SIG-M5 treated with dmso at 0.1 percent for 504 hours (cell line): ENCODE results near the gene TCF7L1.
A peak's percentile ranks its signal among the peaks of the same experiment; 100 is the strongest.
"Not testable (repeated sequence)": the region's sequence is repeated elsewhere in the genome, so short reads cannot be mapped to it uniquely, and the experiment has no call there.

Experiments
- DNase-seq: peaks from one replicate; lab custom pipeline; 2025; ENCODE audit not compliant: unreplicated experiment; lab: John Stamatoyannopoulos, UW

Gene TCF7L1

DNA sequence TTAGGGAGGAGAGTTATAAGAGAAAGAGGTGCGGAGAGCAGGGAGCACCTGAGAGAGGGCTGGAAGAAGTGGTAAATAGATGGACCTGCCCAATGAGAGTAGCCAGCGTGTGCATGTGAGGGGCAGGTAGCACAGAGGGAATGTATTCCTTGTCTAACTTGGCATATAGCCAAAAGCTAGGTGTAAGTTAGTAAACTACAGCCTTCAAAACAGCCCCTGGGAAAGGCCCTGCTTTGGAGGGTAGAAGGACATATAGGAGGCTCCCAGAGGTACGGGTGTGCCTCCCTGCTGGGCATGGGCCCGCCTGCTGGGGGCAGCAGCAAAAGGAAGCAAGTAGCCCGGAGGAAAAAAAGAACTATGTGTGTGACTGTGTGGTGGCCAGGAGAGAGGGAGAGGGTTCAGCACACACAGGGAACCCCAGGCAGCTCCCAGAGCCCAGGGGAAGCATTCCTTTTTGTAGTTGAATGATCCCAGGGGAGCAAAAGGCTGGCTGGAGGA is 48.0 kb downstream of the TCF7L1 start:
- peak; percentile 3 for DNase-seq

DNA sequence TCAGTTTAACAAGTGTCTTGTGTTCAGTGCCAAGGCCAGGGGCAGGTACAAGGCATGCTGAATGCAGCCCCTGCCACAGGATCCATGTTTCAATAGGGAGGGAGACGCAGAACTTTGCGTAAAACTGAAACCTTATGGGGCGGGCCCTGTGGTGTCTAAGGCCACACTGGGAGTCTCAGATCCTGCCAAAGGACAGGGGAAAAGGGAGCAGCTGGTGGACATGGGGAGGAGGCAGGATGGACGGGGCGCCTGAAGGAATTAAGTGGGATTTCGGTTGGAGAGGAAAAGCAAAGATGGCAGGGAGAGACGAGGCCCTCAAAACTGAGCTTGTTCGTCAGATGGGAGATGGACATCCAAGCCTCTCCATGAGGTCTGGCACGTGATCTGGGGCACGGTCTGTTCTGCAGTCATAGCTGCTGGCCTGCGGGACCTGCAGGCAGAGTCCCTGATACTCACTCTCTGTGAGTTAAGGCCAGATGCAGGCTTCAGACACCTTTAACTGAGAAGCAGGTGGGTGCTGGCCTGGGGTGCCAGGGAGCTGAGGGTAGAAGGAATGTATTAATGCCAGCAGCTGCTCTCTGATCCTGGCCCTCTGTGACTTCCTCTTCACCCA is 48.8 kb downstream of the TCF7L1 start:
- no peak for DNase-seq

DNA sequence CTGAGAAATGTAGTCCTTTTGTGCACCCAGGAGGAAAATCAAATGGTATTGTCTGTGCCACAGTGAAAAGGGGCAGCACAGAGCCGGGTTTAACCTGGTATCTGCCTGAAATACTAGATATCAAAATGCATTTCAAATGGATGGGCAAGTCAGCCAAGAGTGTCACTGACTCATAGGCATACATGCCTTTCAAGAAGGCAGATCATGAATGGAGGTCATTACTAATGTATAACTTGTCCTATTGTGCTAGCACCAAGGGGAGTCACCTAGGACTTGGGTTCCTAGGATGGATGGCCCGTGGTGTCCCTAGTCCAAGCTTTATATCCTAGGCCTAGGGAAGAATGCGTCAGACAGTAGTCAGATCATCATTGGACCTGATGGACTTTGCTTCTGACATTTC is 49.9 kb downstream of the TCF7L1 start:
- DNase-seq, result no peak

DNA sequence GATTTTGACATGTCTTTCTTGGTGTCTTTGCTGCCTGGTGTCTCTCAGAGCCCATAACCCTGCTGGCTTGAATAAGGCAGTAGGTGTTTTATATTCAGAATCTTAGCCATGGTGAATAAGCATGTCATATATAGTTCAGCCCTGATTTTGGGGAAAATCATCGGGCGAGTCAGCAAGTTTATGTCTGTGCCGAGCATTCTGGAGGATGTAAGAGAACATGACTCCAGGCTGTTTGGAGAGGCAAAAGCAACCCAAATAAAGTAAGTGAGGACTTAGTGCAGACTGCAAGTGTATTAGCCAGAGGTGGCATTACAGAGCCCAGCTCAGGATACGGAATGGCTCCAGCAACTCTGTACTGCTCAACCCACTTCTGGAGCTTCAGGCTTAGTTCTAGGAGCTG is 50.3 kb downstream of the TCF7L1 start:
- DNase-seq, result no peak

DNA sequence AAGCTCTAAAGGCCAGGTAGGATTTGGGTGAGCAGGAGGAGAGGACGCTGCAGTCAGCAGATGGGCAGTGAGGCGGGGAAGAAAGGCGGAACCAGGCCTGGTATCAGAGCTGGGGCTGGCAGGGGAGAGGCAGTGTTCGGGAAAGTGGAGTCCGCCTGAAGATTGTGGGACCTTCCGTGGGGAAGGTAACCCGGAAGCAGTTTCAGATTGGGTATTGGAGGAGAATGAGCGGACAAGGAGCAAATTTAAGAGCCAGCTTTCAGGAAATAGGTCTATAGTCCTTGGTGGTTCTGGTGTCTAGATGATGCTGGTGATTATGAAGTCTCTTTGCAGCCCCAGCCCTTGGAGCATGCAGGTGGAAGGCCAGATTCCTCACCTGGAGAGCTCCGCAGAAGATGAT is 51.0 kb downstream of the TCF7L1 start:
- DNase-seq, result no peak

DNA sequence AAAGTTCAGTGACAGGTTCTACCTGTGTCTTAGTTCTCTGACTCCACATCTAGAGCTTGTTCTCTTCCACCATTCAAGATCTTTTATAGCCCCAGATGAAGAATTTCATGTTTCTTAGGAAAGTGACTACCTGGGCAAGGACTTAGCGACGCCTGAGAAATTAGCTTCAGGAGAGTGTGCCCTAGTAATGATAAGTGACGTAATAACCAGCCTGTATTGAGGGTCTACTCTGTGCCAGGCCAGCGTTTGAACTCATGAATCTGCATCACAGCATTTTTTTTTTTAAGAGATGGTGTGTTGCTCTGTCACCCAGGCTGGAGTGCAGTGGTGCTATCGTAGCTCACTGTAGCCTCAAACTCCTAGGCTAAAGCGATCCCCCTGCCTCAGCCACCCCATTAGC is 51.8 kb downstream of the TCF7L1 start:
- DNase-seq, result no peak

DNA sequence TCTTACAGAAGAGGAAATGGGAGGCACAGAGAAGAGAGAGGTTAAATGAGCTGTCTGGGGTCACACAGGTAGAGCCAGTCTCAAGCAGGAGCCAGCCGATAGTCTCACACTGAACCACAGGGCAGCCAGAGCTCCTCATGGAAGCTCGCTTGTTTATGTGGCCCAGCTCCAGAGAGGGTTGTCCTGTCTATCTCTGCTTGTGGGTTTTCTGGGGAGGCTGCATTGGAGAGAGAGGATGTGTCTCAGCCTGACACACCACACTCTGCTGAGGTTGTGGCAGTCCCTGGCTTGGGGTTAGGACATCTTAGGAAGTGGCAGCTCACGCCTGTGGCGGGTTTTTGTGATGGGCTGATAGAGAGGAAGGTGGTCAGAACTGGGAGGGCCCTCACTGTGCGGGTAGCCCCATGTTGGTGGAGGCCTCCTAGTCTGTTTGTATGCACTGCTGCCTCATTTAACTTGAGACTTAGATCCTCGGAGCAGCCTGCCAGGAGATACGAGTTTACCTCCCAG is 52.3 kb downstream of the TCF7L1 start:
- DNase-seq, result no peak

DNA sequence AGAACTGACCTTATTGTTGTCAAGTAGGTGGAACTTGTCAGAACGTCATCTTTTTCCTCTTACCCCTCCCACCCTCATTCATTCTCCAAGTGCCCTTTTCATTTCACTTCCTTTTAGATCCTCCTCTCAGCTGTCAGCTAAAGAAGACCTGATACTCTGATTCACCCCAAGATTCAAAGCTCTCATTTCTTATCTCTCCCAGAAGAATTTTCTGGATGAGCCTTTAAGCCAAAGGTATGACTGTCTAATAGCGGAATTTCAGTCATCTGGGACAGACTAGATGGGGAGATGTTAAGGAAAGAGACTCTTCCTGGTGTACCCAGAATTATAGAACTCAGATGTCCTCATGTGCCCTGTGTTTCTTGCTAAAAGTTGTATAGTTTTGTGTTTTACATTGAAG is 53.9 kb downstream of the TCF7L1 start:
- DNase-seq, result no peak

DNA sequence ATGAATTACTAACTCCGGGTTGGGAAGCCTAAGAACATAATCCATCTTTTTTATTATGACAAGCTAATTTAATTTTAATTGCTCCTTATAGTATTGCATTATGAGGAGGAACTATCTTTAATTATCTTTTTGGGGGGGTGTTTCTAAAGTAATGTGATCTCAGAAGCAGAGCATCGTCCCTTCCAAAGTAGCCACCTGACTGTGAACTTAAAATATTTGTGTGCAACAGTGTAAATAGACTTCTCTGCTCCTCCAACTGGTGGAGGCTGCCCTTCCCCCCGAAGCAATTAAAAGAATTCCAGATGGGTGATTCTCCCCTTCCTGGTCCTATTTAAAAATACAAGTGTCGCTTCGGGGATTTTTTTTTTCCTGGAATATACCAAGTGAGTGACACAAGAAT is 55.7 kb downstream of the TCF7L1 start:
- DNase-seq, result no peak

DNA sequence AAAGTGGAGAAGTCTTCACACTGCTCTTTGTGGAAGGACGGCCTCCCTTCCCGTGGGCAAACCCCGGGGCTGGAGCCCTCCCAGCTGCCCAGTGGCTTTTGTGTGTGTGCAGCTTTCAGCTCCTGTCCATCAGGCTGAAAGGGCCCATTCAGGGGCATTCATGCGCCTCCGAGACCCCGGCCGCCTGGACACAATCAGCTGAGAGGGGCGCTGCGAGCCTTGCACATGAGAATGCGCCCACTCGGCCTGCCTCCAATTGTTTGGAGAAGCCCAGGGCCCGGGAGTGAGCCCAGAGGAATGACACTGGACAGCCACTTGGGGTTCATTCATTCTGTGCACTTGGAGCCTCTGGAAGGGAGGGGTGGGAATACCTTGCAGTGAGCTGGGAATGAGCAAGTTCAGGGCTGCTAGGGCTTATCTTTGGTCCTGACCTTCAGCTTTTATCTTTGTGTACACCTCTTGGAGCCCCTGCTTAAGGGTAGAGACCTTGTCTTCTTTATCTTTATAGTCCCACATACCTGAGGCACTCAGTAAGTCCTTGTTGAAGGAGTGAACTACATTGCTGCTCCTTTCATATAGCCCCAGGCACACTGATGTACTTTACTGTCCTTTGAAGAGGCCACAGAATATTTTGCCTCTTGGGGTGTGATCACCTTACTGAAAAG is 56.5 kb downstream of the TCF7L1 start:
- no peak for DNase-seq

DNA sequence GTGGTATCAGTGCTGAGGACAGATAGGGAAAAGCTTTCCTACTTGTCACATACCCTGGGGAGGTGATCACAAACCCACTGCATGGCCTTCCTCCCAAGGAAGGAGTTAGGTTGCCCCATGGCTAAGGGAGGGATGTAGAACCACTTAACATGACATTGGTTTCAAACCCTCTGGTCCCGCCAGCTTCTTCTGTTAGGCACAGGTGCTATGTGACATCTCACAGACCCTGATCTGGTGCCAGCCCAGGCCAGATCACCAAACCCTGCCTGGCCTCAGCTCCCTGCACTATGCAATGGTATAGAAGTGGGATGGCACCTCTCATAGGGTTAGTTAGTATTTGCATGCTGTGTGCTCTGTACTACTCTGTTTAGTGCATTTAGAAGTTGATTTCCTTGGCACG is 58.0 kb downstream of the TCF7L1 start:
- DNase-seq, result no peak

DNA sequence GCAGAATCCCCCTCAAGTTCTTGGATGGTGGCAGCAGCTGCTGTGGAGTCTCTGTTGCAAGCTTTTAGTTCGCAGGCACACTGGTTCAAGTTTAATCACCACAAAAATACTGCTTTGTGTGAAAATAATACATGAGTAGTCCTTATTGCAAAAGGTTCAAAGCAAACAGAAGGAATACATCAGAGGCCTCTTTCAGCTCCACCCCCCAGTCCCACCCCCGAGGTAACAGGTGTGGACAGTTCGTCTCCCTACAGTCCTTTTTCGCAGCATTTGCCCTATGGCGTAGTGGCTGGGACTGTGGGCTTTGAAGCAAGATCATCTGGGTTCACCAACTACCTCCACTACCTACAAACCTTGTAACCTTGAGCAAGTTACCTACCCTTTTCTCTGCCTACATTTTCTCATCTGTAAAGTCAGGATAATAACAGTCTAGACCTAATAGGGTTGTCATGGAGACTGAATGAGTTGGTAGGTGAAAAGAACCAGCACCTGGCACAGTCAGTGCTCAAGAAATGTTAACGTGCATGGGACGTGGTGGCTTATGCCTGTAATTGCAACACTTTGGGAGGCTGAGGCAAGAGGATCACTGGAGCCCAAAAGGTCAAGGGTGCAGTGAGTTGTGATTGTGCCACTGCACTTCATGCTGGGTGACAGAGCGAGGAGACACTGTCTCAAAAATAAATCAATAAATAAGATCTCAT is 61.7 kb downstream of the TCF7L1 start:
- DNase-seq, result no peak

DNA sequence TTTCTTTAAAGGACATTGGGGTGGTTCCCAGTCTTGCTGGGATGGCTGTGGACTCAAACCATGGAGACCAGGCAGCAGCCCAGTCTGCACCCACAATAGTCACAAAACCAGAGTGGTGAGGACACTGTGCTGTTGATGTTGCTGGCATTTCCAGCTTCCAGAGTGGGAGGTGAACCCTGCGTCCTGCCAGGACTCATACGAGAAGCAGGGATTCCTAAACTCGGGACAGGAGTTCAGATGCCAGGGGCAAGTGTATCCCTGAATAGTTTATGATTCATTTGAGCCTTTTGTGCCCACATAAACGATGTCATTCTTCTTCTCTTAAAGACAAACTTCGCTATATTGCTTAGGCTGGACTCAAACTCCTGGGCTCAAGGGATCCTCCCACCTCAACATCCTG is 62.8 kb downstream of the TCF7L1 start:
- no peak for DNase-seq

DNA sequence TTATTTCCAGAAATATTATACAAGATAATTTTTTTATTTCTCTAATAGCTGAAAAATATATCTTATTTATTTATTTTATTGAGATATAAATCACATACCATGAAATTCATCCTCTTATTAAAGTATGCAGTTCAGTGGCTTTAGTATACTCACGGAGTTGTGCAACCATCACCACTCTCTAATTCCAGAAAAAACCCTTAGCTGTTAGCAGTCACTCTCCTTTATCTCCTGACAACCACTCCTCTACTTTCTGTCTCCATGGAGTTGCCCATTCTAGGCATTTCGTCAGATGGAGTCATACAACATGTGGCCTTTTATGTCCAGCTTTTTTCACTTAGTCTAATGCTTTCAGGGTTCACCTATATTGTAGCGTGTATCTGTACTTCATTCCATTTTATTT is 66.5 kb downstream of the TCF7L1 start:
- no peak for DNase-seq

DNA sequence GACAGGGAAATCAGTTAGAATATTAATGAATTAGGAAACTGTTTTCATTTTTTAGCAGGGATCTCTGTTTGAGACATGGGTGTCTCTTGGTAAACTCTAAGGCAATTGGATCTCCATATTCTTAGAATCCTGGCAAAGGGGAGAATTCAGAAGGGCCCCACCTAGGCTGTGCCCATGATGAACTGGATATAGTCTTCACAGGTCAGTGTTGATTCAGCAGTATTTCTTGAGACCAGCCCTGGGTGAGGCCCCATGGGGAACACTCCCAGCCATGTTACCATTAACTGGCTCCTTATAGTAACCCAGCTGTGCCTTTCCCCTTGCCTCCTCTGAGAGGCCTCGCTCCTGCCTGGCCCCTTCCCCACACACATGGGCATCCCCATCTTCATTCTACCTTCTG is 76.7 kb downstream of the TCF7L1 start:
- no peak for DNase-seq

DNA sequence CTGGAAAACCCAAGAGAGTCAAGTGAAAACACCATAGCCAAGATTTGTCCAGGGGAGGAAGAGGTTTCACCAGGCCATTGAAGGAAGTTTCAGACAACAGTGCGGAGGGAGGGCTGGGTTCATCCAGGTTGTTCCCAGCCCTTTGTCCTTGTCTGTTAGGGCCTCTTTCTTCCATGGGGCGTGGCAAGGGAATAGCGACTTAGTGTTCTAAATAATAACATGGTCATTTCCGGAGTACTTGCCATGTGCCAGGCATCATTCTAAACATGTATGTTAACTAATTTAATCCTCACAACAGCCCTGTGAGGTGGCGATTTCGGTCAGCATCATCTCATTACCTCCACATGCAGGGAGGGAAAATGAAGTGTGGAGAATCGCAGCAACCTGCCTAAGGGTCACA is 77.3 kb downstream of the TCF7L1 start:
- DNase-seq, result no peak

DNA sequence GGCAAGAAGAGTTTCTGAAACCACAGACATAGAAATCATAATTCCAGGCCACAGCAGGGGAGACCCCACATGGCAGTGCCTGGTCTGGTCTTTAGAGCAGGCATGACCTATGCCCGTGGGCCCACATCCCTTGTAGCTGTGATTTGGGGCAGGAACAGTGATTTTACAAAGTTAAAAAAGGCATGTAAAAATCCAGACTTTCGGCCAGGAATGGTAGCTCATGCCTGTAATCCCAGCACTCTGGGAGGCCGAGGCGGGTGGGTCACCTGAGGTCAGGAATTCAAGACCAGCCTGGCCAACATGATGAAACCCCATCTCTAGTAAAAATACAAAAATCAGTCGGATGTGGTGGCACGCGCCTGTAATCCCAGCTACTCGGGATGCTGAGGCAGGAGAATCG is 78.4 kb downstream of the TCF7L1 start:
- not testable (repeated sequence) for DNase-seq

DNA sequence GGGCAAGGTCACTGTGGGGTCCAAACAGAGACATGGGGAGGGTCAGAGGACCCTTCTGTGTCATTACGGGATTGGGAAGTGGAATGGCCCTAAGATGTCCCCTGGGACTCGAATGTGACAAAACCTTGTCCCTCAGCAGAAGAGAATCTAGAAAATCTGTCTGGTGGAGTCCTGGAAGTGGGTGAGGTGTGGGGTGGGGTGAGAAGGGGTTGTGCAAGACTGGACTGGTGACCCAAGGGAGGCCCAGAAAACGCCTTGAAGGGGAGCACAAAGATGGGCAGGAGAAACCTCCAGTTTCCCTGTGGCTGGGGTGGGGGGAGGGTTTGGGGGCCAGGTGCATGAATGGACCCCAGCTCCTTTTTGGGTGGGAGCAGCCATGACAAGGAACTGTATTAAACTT is 79.6 kb downstream of the TCF7L1 start:
- DNase-seq, result no peak

DNA sequence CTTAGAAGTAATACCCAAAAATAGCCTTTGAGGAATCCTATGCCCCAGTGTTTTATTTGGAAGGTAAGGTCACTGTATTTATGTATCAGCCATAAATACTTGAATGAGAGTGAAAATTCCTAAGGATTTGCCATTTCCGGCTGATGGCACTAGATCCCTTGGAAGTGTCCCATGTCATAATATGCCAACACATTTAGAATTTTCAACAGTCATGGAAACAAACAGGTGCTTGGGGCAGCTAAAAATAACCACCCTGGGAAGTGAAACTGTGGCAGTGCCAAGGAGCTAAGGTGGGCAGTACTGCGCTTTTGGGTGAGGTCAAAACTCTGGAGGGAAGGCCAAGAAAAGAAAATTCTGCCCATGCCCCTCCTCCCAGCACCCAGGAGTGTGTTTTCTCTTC is 80.2 kb downstream of the TCF7L1 start:
- no peak for DNase-seq

DNA sequence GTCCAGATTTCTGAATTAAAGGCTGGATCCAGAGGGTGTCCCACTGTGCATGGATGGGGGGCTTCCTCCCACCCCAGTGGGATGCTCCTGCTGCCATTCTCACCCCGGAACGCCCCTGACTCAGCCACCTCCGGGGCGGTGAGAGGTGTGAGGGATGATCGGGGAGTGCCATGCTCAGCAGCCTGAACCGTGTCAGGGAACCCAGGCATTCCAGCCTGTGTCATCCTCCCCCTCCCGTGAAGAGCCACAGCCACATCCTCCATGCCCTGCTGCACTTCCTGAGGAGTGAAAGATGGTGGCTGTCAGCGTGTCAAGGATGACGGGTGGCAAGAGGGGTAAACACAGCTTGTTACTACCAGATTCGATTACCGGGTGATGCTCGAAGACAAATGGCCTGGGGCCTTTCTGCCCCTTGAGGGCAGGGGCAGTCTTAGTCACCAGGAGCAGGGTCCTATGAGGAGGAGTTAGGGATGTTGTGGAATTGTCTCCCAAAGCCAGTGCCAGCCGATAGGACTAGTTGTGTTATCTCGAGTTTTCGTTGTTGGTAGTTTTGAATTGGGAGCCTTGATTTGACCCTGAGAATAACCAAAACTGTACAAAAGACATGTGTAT is 80.8 kb downstream of the TCF7L1 start:
- no peak for DNase-seq

DNA sequence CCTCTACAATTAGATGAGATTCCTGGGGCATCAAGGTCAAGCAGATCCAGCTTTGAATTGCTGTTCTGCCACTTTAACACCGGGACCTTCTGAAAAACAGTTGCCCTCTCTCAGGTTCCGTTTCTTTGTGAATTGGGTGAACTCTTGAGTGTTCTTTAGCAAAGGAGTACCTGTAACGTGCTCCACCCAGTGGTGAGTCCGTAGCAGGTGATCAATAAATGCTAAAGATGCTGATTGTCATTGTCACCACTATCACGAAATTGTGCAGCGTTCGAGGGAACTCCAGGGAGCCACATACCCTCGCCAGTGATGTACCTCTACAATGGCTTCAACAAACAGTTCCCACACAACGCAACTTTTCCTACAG is 81.9 kb downstream of the TCF7L1 start:
- DNase-seq, result no peak
